ENCODE results near the gene DNAH8. TPM values are rescaled to one million over a fixed set of nuclear protein-coding genes. Genes with fewer than 3 reads are reported as not detected.

Gene DNAH8
- total RNA-seq, 4 donors from 2014 or later = 0.22 TPM; not detected in 3

- Histone ChIP-seq H3K27ac (no peak overlapping the region), H3K4me1 (no peaks in the 10 kb centered on the region), H3K36me3 (no peaks in the 10 kb centered on the region), H3K9me3 (no peaks in the 10 kb centered on the region), H3K27me3 (no peaks in the 10 kb centered on the region), H3K4me3 (no peak overlapping the region)
- TF ChIP-seq EP300 (IDR thresholded peaks at IDR 0.05) = no peak
- no peak for TF ChIP-seq POLR2A (IDR thresholded peaks at IDR 0.05)
- no peak for TF ChIP-seq CTCF (IDR thresholded peaks at IDR 0.05)
- 83 to 87% methylated on average over 3 of the region's 3 CpGs for WGBS, 2 donors
- DNase-seq (ENCODE audit: low spot score in 2 of 2) = no peak
Observed at GRCh38 chr6:38843798-38844197, 128.7 kb downstream of the DNAH8 start.

- Histone ChIP-seq H3K4me3 (no peak overlapping the region), H3K27ac (no peak overlapping the region), H3K36me3 (no peaks in the 10 kb centered on the region), H3K27me3 (no peaks in the 10 kb centered on the region), H3K9me3 (no peaks in the 10 kb centered on the region), H3K4me1 (no peaks in the 10 kb centered on the region)
- TF ChIP-seq CTCF (IDR thresholded peaks at IDR 0.05) = no peak
- TF ChIP-seq POLR2A (IDR thresholded peaks at IDR 0.05) = no peak
- no peak for TF ChIP-seq EP300 (IDR thresholded peaks at IDR 0.05)
- no peak for DNase-seq (ENCODE audit: low spot score in 2 of 2)
- 40 to 47% methylated on average over 3 of the region's 3 CpGs for WGBS, 2 donors
Observed at GRCh38 chr6:38845931-38846330, 130.8 kb downstream of the DNAH8 start.

- Histone ChIP-seq H3K4me3 (no peak overlapping the region), H3K36me3 (no peaks in the 10 kb centered on the region), H3K4me1 (no peaks in the 10 kb centered on the region), H3K9me3 (no peaks in the 10 kb centered on the region), H3K27me3 (no peaks in the 10 kb centered on the region), H3K27ac (no peak overlapping the region)
- 52 to 76% methylated on average over 3 of the region's 3 CpGs for WGBS, 2 donors
- no peak for DNase-seq (ENCODE audit: low spot score in 2 of 2)
- TF ChIP-seq POLR2A (IDR thresholded peaks at IDR 0.05) (no peak), EP300 (IDR thresholded peaks at IDR 0.05) (no peak), CTCF (IDR thresholded peaks at IDR 0.05) (no peak)
Observed at GRCh38 chr6:38846361-38846760, 131.2 kb downstream of the DNAH8 start.

GRCh38 chr6:38846844-38847243 is 131.7 kb downstream of the DNAH8 start:
- H3K4me3 ChIP-seq = no peak overlapping the region
- no peaks in the 10 kb centered on the region for H3K27me3 ChIP-seq
- no peaks in the 10 kb centered on the region for H3K36me3 ChIP-seq
- WGBS, 2 donors = 88 to 94% methylated on average over 1 of the region's 1 CpG
- no peak for TF ChIP-seq POLR2A (IDR thresholded peaks at IDR 0.05)
- TF ChIP-seq EP300 (IDR thresholded peaks at IDR 0.05) = no peak
- TF ChIP-seq CTCF (IDR thresholded peaks at IDR 0.05) = no peak
- H3K27ac ChIP-seq = no peak overlapping the region
- H3K4me1 ChIP-seq = no peaks in the 10 kb centered on the region
- no peaks in the 10 kb centered on the region for H3K9me3 ChIP-seq
- no peak for DNase-seq (ENCODE audit: low spot score in 2 of 2)

GRCh38 chr6:38847497-38847896 is 132.4 kb downstream of the DNAH8 start:
- Histone ChIP-seq H3K36me3 (no peaks in the 10 kb centered on the region), H3K27me3 (peaks cover 0 to 5% of the 10 kb centered on the region in 2 donors), H3K27ac (no peak overlapping the region), H3K9me3 (no peaks in the 10 kb centered on the region), H3K4me3 (no peak overlapping the region), H3K4me1 (no peaks in the 10 kb centered on the region)
- no peak for DNase-seq (ENCODE audit: low spot score in 2 of 2)
- no peak for TF ChIP-seq EP300 (IDR thresholded peaks at IDR 0.05)
- 93 to 95% methylated on average over 2 of the region's 2 CpGs for WGBS, 2 donors

- WGBS, 2 donors = 90 to 92% methylated on average over 2 of the region's 2 CpGs
- Histone ChIP-seq H3K4me1 (no peaks in the 10 kb centered on the region), H3K4me3 (no peak overlapping the region), H3K27ac (no peak overlapping the region), H3K36me3 (no peaks in the 10 kb centered on the region), H3K9me3 (no peaks in the 10 kb centered on the region), H3K27me3 (peaks cover 0 to 6% of the 10 kb centered on the region in 2 donors)
- DNase-seq (ENCODE audit: low spot score in 2 of 2) = no peak
- no peak for TF ChIP-seq EP300 (IDR thresholded peaks at IDR 0.05)
- no peak for TF ChIP-seq POLR2A (IDR thresholded peaks at IDR 0.05)
- no peak for TF ChIP-seq CTCF (IDR thresholded peaks at IDR 0.05)
Observed at GRCh38 chr6:38848760-38849159, 133.6 kb downstream of the DNAH8 start.

All from tibial nerve (tissue), 4 donors.